ENCODE measurements around the gene HES2.
"Not testable (repeated sequence)": the region's sequence is repeated elsewhere in the genome, so short reads cannot be mapped to it uniquely, and the experiment has no call there.

Gene HES2

GRCh38 chr1:6384135-6384534 is 35.6 kb downstream of the HES2 start:
- DNase-seq, result no peak

- DNase-seq, result no peak
Measured at GRCh38 chr1:6380037-6380436, 39.7 kb downstream of the HES2 start.

GRCh38 chr1:6378096-6378746 is 41.5 kb downstream of the HES2 start:
- no peak for DNase-seq

GRCh38 chr1:6373961-6374720 is 45.6 kb downstream of the HES2 start:
- no peak for DNase-seq

GRCh38 chr1:6372236-6372635 is 47.5 kb downstream of the HES2 start:
- DNase-seq, result not testable (repeated sequence)

GRCh38 chr1:6370006-6370405 is 49.7 kb downstream of the HES2 start:
- DNase-seq, result no peak

- no peak for DNase-seq
Measured at GRCh38 chr1:6367381-6368012, 52.2 kb downstream of the HES2 start.

GRCh38 chr1:6365047-6365446 is 54.7 kb downstream of the HES2 start:
- DNase-seq, result no peak

GRCh38 chr1:6363085-6363884 is 56.4 kb downstream of the HES2 start:
- not testable (repeated sequence) for DNase-seq
